Trophoblast cell (in vitro differentiated cells and primary cell): Measurements from ENCODE around the gene NEK3.

Experiments used
- DNase-seq, 2 donors: peaks; one replicate each; pipeline ENCODE4 v3.0.0-alpha.2; 2016
- H2AFZ ChIP-seq: 2 replicates; pipeline ENCODE4 v1.6.1; 2013; ENCODE audit warnings: low read length, moderate library complexity, mild to moderate bottlenecking; ENCODE audit not compliant: insufficient read depth, poor library complexity
- H2AK5ac ChIP-seq: 2 replicates; pipeline ENCODE4 v1.6.1; 2013; ENCODE audit warnings: mild to moderate bottlenecking, low read length
- H2BK120ac ChIP-seq: 2 replicates; pipeline ENCODE4 v1.6.1; 2013; ENCODE audit warnings: low read length, mild to moderate bottlenecking, moderate library complexity; ENCODE audit not compliant: insufficient read depth, poor library complexity
- H2BK12ac ChIP-seq: 2 replicates; pipeline ENCODE4 v1.6.1; 2013; ENCODE audit warnings: mild to moderate bottlenecking, low read length, moderate library complexity
- H2BK5ac ChIP-seq: 2 replicates; pipeline ENCODE4 v1.6.1; 2013; ENCODE audit warnings: low read length, low read depth, moderate library complexity, mild to moderate bottlenecking; ENCODE audit not compliant: poor library complexity
- H3K14ac ChIP-seq: 2 replicates; pipeline ENCODE4 v1.6.1; 2013; ENCODE audit warnings: mild to moderate bottlenecking, low read length
- H3K18ac ChIP-seq: 2 replicates; pipeline ENCODE4 v1.6.1; 2013; ENCODE audit warnings: mild to moderate bottlenecking, low read length
- H3K23ac ChIP-seq: 2 replicates; pipeline ENCODE4 v1.6.1; 2013; ENCODE audit warnings: low read length
- H3K27ac ChIP-seq: 2 replicates; pipeline ENCODE4 v1.5.1; 2013; ENCODE audit warnings: low read depth, mild to moderate bottlenecking, inconsistent platforms, low read length, moderate library complexity
- H3K27me3 ChIP-seq: 2 replicates; pipeline ENCODE4 v1.6.1; 2013; ENCODE audit warnings: inconsistent platforms, mild to moderate bottlenecking, low read length, moderate library complexity; ENCODE audit not compliant: insufficient read depth
- H3K36me3 ChIP-seq, 2 experiments: 1 replicate in 1 of 2; 2 replicates in 1 of 2; pipeline ENCODE4 v1.6.1; 2013; ENCODE audit warnings: low read length in 2 of 2, mild to moderate bottlenecking in 2 of 2, moderate library complexity in 1 of 2; ENCODE audit not compliant: insufficient read depth in 2 of 2, control insufficient read depth in 1 of 2
- H3K4ac ChIP-seq: 2 replicates; pipeline ENCODE4 v1.6.1; 2013; ENCODE audit warnings: low read depth, mild to moderate bottlenecking, low read length, moderate library complexity
- H3K4me1 ChIP-seq, 2 experiments: 1 replicate in 1 of 2; 2 replicates in 1 of 2; pipeline ENCODE4 v1.6.1; 2013; ENCODE audit warnings: low read length in 2 of 2, mild to moderate bottlenecking in 2 of 2, moderate library complexity in 1 of 2; ENCODE audit not compliant: insufficient read depth in 2 of 2, control insufficient read depth in 1 of 2
- H3K4me2 ChIP-seq: 2 replicates; pipeline ENCODE4 v1.6.1; 2013; ENCODE audit warnings: inconsistent platforms, mild to moderate bottlenecking, low read length, moderate library complexity
- H3K4me3 ChIP-seq: 2 replicates; pipeline ENCODE4 v1.5.1; 2013; ENCODE audit warnings: mild to moderate bottlenecking, low read depth, low read length, inconsistent platforms
- H3K79me1 ChIP-seq: one replicate; pipeline ENCODE4 v1.6.1; 2013; ENCODE audit warnings: low read length
- H3K79me2 ChIP-seq: 2 replicates; pipeline ENCODE4 v1.6.1; 2013; ENCODE audit warnings: low read length, mild to moderate bottlenecking; ENCODE audit not compliant: control insufficient read depth, insufficient read depth, poor library complexity
- H3K9ac ChIP-seq: 2 replicates; pipeline ENCODE4 v1.6.1; 2013; ENCODE audit warnings: mild to moderate bottlenecking, low read length
- H3K9me3 ChIP-seq: 2 replicates; pipeline ENCODE4 v1.6.1; 2013; ENCODE audit warnings: low read depth, mild to moderate bottlenecking, control low read depth, inconsistent platforms, low read length; ENCODE audit not compliant: insufficient read depth
- H4K12ac ChIP-seq: 2 replicates; pipeline ENCODE4 v1.6.1; 2013; ENCODE audit warnings: low read depth, mild to moderate bottlenecking, low read length, moderate library complexity
- H4K8ac ChIP-seq: 2 replicates; pipeline ENCODE4 v1.6.1; 2013; ENCODE audit warnings: low read depth, mild to moderate bottlenecking, low read length, moderate library complexity
- H4K91ac ChIP-seq: one replicate; pipeline ENCODE4 v1.6.1; 2013; ENCODE audit warnings: low read depth, mild to moderate bottlenecking, low read length, moderate library complexity
- WGBS: extraction: QIAGEN DNeasy Blood & Tissue Kit; methylation state at CpG from one replicate; pipeline ENCODE4 v1.1.7; 2013; ENCODE audit warnings: missing lambda C conversion rate; ENCODE audit not compliant: insufficient read length, insufficient coverage; ENCODE audit errors: extremely low coverage; 5-methylcytosine and 5-hydroxymethylcytosine counted together

Gene NEK3

DNA sequence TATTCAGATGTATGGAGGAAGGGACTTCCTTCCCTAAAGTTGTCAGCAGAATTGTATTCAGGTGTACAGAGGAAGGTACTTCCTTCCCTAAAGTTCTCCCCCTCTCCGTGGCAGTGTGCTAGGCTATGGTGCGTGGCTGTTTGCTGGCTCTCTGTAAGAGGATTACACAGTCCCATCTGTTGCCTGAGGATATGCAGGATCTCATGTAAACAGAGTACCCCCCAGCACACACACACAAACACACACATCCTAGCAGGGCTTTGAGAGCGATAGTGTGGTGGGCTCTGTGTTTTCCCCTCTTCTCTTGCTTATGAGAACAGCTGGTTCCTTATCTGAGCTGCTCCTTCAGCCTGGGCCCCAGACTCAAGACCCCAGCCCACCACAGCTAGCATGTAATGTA lies 40.8 kb downstream of the NEK3 start:
- no peak overlapping the region for H2BK5ac ChIP-seq
- H3K36me3 ChIP-seq: no peaks in the 10 kb centered on the region
- no peaks in the 10 kb centered on the region for H3K9me3 ChIP-seq
- H3K27ac ChIP-seq: no peak overlapping the region
- H3K27me3 ChIP-seq: no peaks in the 10 kb centered on the region
- H3K4me1 ChIP-seq: no peaks in the 10 kb centered on the region
- no CpG with 5 or more reads among the region's 3 CpGs for WGBS
- no peak overlapping the region for H2BK12ac ChIP-seq
- no peaks in the 10 kb centered on the region for H3K79me2 ChIP-seq
- H2BK120ac ChIP-seq: no peak overlapping the region
- no peak for DNase-seq
- H3K4ac ChIP-seq: no peak overlapping the region
- H3K4me3 ChIP-seq: no peak overlapping the region
- no peak overlapping the region for H3K18ac ChIP-seq
- no peak overlapping the region for H3K9ac ChIP-seq
- no peak overlapping the region for H3K23ac ChIP-seq
- H4K8ac ChIP-seq: no peak overlapping the region
- H4K91ac ChIP-seq: no peak overlapping the region
- H3K79me1 ChIP-seq: no peaks in the 10 kb centered on the region
- no peak overlapping the region for H2AK5ac ChIP-seq
- H3K4me2 ChIP-seq: no peak overlapping the region
- H4K12ac ChIP-seq: no peak overlapping the region
- H3K14ac ChIP-seq: no peak overlapping the region
- H2AFZ ChIP-seq: no peak overlapping the region

DNA sequence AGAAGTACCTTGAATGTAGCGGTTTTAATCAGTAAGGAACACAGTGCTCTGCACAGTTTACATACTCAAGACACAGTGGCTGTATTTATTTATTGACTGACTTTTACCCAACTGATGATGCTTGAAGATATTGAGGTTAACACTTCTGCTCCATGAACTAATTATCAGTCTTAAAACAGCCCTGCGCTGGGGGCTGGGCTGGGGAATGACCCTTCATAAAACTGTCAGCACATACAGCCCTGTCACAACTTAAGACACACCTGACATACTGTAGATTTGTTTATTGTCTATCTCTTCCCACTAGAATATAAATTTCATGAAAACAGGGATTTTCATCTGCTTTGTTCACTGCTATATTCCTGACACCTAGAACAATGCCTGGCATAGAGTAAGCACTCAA lies 41.3 kb downstream of the NEK3 start:
- Histone ChIP-seq H3K23ac (no peak overlapping the region), H3K4ac (no peak overlapping the region), H3K4me2 (no peak overlapping the region), H3K9ac (no peak overlapping the region), H3K9me3 (no peaks in the 10 kb centered on the region), H3K4me3 (no peak overlapping the region), H3K36me3 (no peaks in the 10 kb centered on the region), H2BK5ac (no peak overlapping the region), H2AFZ (no peak overlapping the region), H3K27ac (no peak overlapping the region), H4K12ac (no peak overlapping the region), H3K79me1 (no peaks in the 10 kb centered on the region), H2BK120ac (no peak overlapping the region), H3K4me1 (no peaks in the 10 kb centered on the region), H4K8ac (no peak overlapping the region), H3K27me3 (no peaks in the 10 kb centered on the region), H3K18ac (no peak overlapping the region), H4K91ac (no peak overlapping the region), H3K79me2 (no peaks in the 10 kb centered on the region), H2BK12ac (no peak overlapping the region), H3K14ac (no peak overlapping the region), H2AK5ac (no peak overlapping the region)
- DNase-seq: no peak
- no CpG with 5 or more reads among the region's 2 CpGs for WGBS

DNA sequence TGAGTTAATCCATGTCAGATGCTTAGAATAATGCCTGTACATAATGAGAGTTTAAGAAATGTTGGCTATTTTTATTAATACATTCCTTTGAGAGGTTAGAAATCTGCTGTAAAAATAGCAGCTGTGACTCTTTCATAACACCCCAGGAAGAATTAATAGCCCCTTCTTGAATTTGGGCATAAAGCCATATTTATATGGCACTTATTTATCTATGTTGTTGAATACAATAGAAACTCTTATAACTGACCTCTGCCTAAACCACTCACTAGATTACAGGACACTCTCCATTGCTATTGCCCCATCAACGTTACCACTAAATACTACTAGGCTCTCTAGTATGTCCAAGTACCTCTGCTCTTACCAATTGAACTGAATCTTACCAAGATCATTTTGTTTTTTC lies 46.8 kb downstream of the NEK3 start:
- Histone ChIP-seq H3K4ac (no peak overlapping the region), H3K14ac (no peak overlapping the region), H2AFZ (no peak overlapping the region), H3K9ac (no peak overlapping the region), H2BK5ac (no peak overlapping the region), H2BK12ac (no peak overlapping the region), H2BK120ac (no peak overlapping the region), H3K18ac (no peak overlapping the region), H3K27me3 (no peaks in the 10 kb centered on the region), H3K4me3 (no peak overlapping the region), H3K79me2 (no peaks in the 10 kb centered on the region), H2AK5ac (no peak overlapping the region), H3K79me1 (no peaks in the 10 kb centered on the region), H3K23ac (no peak overlapping the region), H3K4me2 (no peak overlapping the region), H3K9me3 (no peaks in the 10 kb centered on the region), H3K36me3 (no peaks in the 10 kb centered on the region), H4K12ac (no peak overlapping the region), H4K91ac (no peak overlapping the region), H3K4me1 (no peaks in the 10 kb centered on the region), H4K8ac (no peak overlapping the region), H3K27ac (no peak overlapping the region)
- no peak for DNase-seq
- no CpG with 5 or more reads among the region's 1 CpG for WGBS

DNA sequence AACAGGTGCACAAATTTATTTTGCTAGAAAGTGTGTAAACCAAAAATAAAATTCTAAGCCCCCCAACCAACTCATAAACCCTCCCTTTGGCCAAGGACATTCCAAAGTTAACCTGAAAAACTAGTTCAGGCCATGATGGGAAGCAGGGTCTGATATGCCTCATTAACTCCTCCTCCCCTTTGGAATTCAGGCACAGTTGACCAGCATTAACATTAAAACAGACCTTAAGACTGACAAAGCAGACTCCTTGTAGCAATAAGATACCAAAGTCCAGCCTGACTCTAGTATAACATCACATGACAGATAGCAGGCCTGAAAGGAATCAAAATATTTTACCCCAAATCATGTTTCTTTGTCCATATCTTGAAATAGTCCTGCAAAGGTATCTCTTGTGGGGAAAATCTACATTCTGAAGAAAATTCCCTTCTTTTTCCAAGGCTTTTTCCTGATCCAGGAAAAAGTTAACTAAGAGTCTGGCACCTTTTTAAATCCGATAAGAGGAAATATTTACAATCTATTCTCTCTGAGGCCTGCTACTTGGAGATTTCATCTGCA lies 50.2 kb downstream of the NEK3 start:
- no peak for DNase-seq
- no peak overlapping the region for H3K14ac ChIP-seq
- H2BK12ac ChIP-seq: no peak overlapping the region
- no peak overlapping the region for H3K27ac ChIP-seq
- no peak overlapping the region for H4K8ac ChIP-seq
- H3K36me3 ChIP-seq: no peaks in the 10 kb centered on the region
- no CpG with 5 or more reads among the region's 1 CpG for WGBS
- H3K9me3 ChIP-seq: no peaks in the 10 kb centered on the region
- H3K9ac ChIP-seq: no peak overlapping the region
- H4K12ac ChIP-seq: no peak overlapping the region
- no peak overlapping the region for H4K91ac ChIP-seq
- H2AK5ac ChIP-seq: no peak overlapping the region
- no peak overlapping the region for H3K4me3 ChIP-seq
- H2BK5ac ChIP-seq: no peak overlapping the region
- no peak overlapping the region for H3K18ac ChIP-seq
- no peak overlapping the region for H3K23ac ChIP-seq
- H3K27me3 ChIP-seq: no peaks in the 10 kb centered on the region
- no peak overlapping the region for H3K4me2 ChIP-seq
- no peaks in the 10 kb centered on the region for H3K79me2 ChIP-seq
- no peak overlapping the region for H3K4ac ChIP-seq
- no peaks in the 10 kb centered on the region for H3K79me1 ChIP-seq
- H2AFZ ChIP-seq: no peak overlapping the region
- peaks cover 0 to 3% of the 10 kb centered on the region in 2 experiments for H3K4me1 ChIP-seq
- no peak overlapping the region for H2BK120ac ChIP-seq
